Muscle of back (tissue), 11 donors: ENCODE results near the gene ZNF768. TPM values are rescaled to one million over a fixed set of nuclear protein-coding genes. Genes with fewer than 3 reads are reported as not detected.
A peak's percentile ranks its signal among the peaks of the same experiment; 100 is the strongest.

ENCODE experiments used
- DNase-seq, 3 donors: peaks; one replicate each; pipeline versions ENCODE4 v3.0.0 to v3.0.0-alpha.2; 2013
- polyA plus RNA-seq, 10 donors: library from polyadenylated mRNA; unstranded; fragments of 120-200 nt; gene quantifications; one replicate each; pipeline ENCODE4 v1.2.1, GENCODE V29; 2013; ENCODE audit not compliant: insufficient read length in 10 of 10

The ZNF768 gene
- polyA plus RNA-seq, 10 donors, result 22.7 to 31.9 (median 25.3) TPM

- no peak for DNase-seq
Observed at GRCh38 chr16:30519120-30520049, 7.0 kb downstream of the ZNF768 start.

- DNase-seq, result no peak
Observed at GRCh38 chr16:30518552-30518951, 7.8 kb downstream of the ZNF768 start.

- DNase-seq, result no peak
Observed at GRCh38 chr16:30515275-30515674, 11.1 kb downstream of the ZNF768 start.

GRCh38 chr16:30511509-30511908 is 14.9 kb downstream of the ZNF768 start:
- DNase-seq, result no peak

- DNase-seq, result no peak
Observed at GRCh38 chr16:30510376-30510938, 15.9 kb downstream of the ZNF768 start.

- DNase-seq, result no peak
Observed at GRCh38 chr16:30509081-30509765, 17.1 kb downstream of the ZNF768 start.

- no peak for DNase-seq
Observed at GRCh38 chr16:30503403-30504296, 22.7 kb downstream of the ZNF768 start.

GRCh38 chr16:30499284-30499683 is 27.1 kb downstream of the ZNF768 start:
- no peak for DNase-seq

GRCh38 chr16:30494709-30495108 is 31.7 kb downstream of the ZNF768 start:
- no peak for DNase-seq

GRCh38 chr16:30493941-30494488 is 32.4 kb downstream of the ZNF768 start:
- DNase-seq, result no peak

- peak in 2 of 3 donors; percentile 25 to 66 for DNase-seq
Observed at GRCh38 chr16:30491744-30492308, 34.5 kb downstream of the ZNF768 start.

GRCh38 chr16:30491229-30491628 is 35.1 kb downstream of the ZNF768 start:
- no peak for DNase-seq

GRCh38 chr16:30490210-30490609 is 36.2 kb downstream of the ZNF768 start:
- no peak for DNase-seq

GRCh38 chr16:30488764-30489605 is 37.4 kb downstream of the ZNF768 start:
- DNase-seq, result no peak

GRCh38 chr16:30485818-30486436 is 40.4 kb downstream of the ZNF768 start:
- DNase-seq, result no peak

- DNase-seq, result no peak
Observed at GRCh38 chr16:30484887-30485286, 41.5 kb downstream of the ZNF768 start.

- DNase-seq, result no peak
Observed at GRCh38 chr16:30482366-30482765, 44.0 kb downstream of the ZNF768 start.

GRCh38 chr16:30481381-30481780 is 45.0 kb downstream of the ZNF768 start:
- no peak for DNase-seq

GRCh38 chr16:30478766-30479478 is 47.4 kb downstream of the ZNF768 start:
- no peak for DNase-seq
